ENCODE data around the gene APOH. TPM values are rescaled to one million over a fixed set of nuclear protein-coding genes. Genes with fewer than 3 reads are reported as not detected.

The APOH gene
- total RNA-seq, 1 experiment from 2014 or later = 1.4 TPM

GRCh38 chr17:66171692-66172091 is 57.5 kb downstream of the APOH start:
- Histone ChIP-seq H3K27ac (ENCODE audit: low read depth, low read length, poor library complexity, severe bottlenecking) (peak overlapping the region; percentile 1), H3K36me3 (ENCODE audit: insufficient read depth, low read length, poor library complexity, severe bottlenecking) (peaks cover 25% of the 10 kb centered on the region), H3K4me1 (ENCODE audit: insufficient read depth, low read length, poor library complexity, severe bottlenecking) (peaks cover 9% of the 10 kb centered on the region), H3K9me3 (ENCODE audit: low read depth, low read length, poor library complexity, severe bottlenecking) (no peaks in the 10 kb centered on the region), H3K27me3 (replicated peaks; ENCODE audit: insufficient read depth, low read depth, low read length, poor library complexity) (no peaks in the 10 kb centered on the region), H3K4me3 (ENCODE audit: low read depth, low read length, poor library complexity, severe bottlenecking) (no peak overlapping the region)
- ChIA-PET POLR2A (ENCODE audit: low non-redundant PET) (no interaction called here), CTCF (no interaction called here)
- intact Hi-C loops (cut with micrococcal nuclease; ENCODE audit: unreplicated experiment) = no loop called here
- no peak for TF ChIP-seq CTCF (conservative IDR thresholded peaks at IDR 0.05; ENCODE audit: low read depth, low read length)
- TF ChIP-seq EZH2 (IDR thresholded peaks at IDR 0.05; ENCODE audit: borderline replicate concordance, low read depth, low read length, poor library complexity, severe bottlenecking) = no peak
- DNase-seq (ENCODE audit: low spot score) = no peak
- no TSS peak for BruUV-seq (replicated peaks)

GRCh38 chr17:66171172-66171571 is 58.0 kb downstream of the APOH start:
- ChIA-PET POLR2A (ENCODE audit: low non-redundant PET) (no interaction called here), CTCF (no interaction called here)
- Histone ChIP-seq H3K27me3 (replicated peaks; ENCODE audit: insufficient read depth, low read depth, low read length, poor library complexity) (no peaks in the 10 kb centered on the region), H3K9me3 (ENCODE audit: low read depth, low read length, poor library complexity, severe bottlenecking) (no peaks in the 10 kb centered on the region), H3K27ac (ENCODE audit: low read depth, low read length, poor library complexity, severe bottlenecking) (no peak overlapping the region), H3K4me3 (ENCODE audit: low read depth, low read length, poor library complexity, severe bottlenecking) (no peak overlapping the region), H3K36me3 (ENCODE audit: insufficient read depth, low read length, poor library complexity, severe bottlenecking) (peaks cover 28% of the 10 kb centered on the region), H3K4me1 (ENCODE audit: insufficient read depth, low read length, poor library complexity, severe bottlenecking) (peaks cover 9% of the 10 kb centered on the region)
- TF ChIP-seq EZH2 (IDR thresholded peaks at IDR 0.05; ENCODE audit: borderline replicate concordance, low read depth, low read length, poor library complexity, severe bottlenecking) = no peak
- no peak for TF ChIP-seq CTCF (conservative IDR thresholded peaks at IDR 0.05; ENCODE audit: low read depth, low read length)
- BruUV-seq (replicated peaks) = no TSS peak
- intact Hi-C loops (cut with micrococcal nuclease; ENCODE audit: unreplicated experiment) = no loop called here
- no peak for DNase-seq (ENCODE audit: low spot score)

GRCh38 chr17:66169839-66170238 is 59.4 kb downstream of the APOH start:
- Histone ChIP-seq H3K27me3 (replicated peaks; ENCODE audit: insufficient read depth, low read depth, low read length, poor library complexity) (no peaks in the 10 kb centered on the region), H3K9me3 (ENCODE audit: low read depth, low read length, poor library complexity, severe bottlenecking) (no peaks in the 10 kb centered on the region), H3K4me1 (ENCODE audit: insufficient read depth, low read length, poor library complexity, severe bottlenecking) (peaks cover 6% of the 10 kb centered on the region), H3K27ac (ENCODE audit: low read depth, low read length, poor library complexity, severe bottlenecking) (no peak overlapping the region), H3K4me3 (ENCODE audit: low read depth, low read length, poor library complexity, severe bottlenecking) (no peak overlapping the region), H3K36me3 (ENCODE audit: insufficient read depth, low read length, poor library complexity, severe bottlenecking) (peaks cover 21% of the 10 kb centered on the region)
- CTCF ChIA-PET = interaction anchor here (0.6 kb wide), 1 partner anchor 611 kb away, joined by 5 read pairs; no protein-coding TSS in a partner anchor
- POLR2A ChIA-PET (ENCODE audit: low non-redundant PET) = no interaction called here
- no TSS peak for BruUV-seq (replicated peaks)
- intact Hi-C loops (cut with micrococcal nuclease; ENCODE audit: unreplicated experiment) = loop anchor here (5.0 to 10.0 kb wide), 2 partner anchors 615 to 933 kb away; no protein-coding TSS in a partner anchor
- TF ChIP-seq CTCF (conservative IDR thresholded peaks at IDR 0.05; ENCODE audit: low read depth, low read length) (no peak), EZH2 (IDR thresholded peaks at IDR 0.05; ENCODE audit: borderline replicate concordance, low read depth, low read length, poor library complexity, severe bottlenecking) (no peak)
- DNase-seq (ENCODE audit: low spot score) = no peak
